ENCODE measurements around the gene CNDP1. TPM values are rescaled to one million over a fixed set of nuclear protein-coding genes. Genes with fewer than 3 reads are reported as not detected.
A peak's percentile ranks its signal among the peaks of the same experiment; 100 is the strongest.

The CNDP1 gene
- polyA plus RNA-seq, 3 donors from 2014 or later = not detected

DNA sequence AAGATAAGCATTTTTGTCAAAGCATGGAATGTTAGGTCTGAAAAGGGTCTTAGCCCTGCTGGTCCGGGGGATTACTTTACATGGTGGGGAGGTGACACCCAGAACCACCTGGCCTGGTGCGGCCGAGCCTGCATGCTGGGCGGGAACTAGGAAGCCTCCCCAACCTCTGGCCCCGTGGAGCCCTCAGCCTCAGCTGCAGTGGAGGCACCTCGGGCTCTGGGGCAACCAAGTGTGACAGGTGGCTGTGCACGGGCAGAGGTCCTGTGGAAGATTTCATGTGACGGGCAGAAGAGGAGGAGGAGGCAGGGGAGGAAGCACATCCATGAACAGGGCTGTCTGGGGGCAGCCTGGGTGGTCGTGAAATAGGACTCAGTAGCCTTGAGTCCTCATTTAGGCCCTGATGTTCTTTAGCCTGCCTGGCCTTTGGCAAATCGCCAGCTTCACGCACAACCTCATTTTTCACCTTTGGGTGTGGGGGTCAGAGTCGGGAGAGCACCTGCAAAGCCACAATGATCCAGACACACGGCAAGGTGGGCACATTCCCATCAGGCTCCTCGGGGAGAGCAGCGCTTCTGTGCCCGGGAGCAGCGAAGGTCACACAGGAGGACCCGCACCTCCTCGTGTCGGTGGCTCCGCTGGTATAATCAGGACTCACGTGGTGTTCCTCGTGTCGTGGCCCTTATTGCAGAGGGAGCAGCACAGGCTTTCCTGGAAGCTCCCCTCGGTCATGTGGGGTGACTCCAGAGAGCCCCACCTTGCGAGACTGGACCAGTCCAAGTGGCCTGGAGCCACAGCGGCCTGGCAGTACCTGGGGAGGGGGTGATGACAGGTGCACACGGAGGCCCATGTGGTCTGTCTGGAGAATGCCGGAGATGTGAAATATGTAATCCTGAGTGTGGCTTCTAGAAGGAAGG, 24.2 kb upstream of the CNDP1 start:
- no peak overlapping the region for H3K4me3 Mint-ChIP-seq
- peaks cover 14 to 54% (median 20%) of the 10 kb centered on the region in 3 donors for H3K36me3 Mint-ChIP-seq
- H3K27ac Mint-ChIP-seq = no peak overlapping the region
- peaks cover 12 to 14% of the 10 kb centered on the region in 2 donors for H3K4me1 Mint-ChIP-seq
- DNase-seq = no peak
- peaks cover 2 to 3% (median 2%) of the 10 kb centered on the region in 3 donors for H3K27me3 Mint-ChIP-seq (ENCODE audit: low read depth in 3 of 3)
- H3K9me3 Mint-ChIP-seq = no peaks in the 10 kb centered on the region

- H3K9me3 Mint-ChIP-seq = no peaks in the 10 kb centered on the region
- no peak for DNase-seq
- H3K36me3 Mint-ChIP-seq = peaks cover 14 to 51% (median 20%) of the 10 kb centered on the region in 3 donors
- H3K27me3 Mint-ChIP-seq (ENCODE audit: low read depth in 3 of 3) = peaks cover 2 to 3% (median 2%) of the 10 kb centered on the region in 3 donors
- no peak overlapping the region for H3K27ac Mint-ChIP-seq
- H3K4me3 Mint-ChIP-seq = no peak overlapping the region
- H3K4me1 Mint-ChIP-seq = peaks cover 12% of the 10 kb centered on the region in 2 donors
These were observed 23.6 kb upstream of the CNDP1 start for GRCh38 chr18:74510770-74511095.

DNA sequence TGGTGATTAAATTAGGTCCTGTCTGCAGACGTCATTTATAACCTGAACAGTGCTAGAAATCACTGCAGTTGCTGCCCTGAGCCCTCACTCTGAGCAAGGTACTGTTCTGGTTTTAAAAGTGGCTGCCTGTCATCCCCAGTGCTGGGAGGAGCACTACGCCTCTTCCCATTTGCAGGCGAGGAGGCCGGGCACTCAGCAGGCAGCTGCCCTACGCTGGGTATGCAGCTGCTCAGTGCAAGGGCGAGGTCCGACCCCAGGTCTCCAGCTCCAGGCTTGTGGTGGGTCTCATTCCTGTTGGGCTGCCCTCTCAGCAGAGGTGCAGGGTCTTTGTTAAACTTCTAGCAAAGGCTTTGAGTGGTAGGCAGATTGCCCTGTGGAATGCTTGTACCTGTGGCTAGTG, 22.5 kb upstream of the CNDP1 start:
- no peaks in the 10 kb centered on the region for H3K9me3 Mint-ChIP-seq
- H3K36me3 Mint-ChIP-seq = peaks cover 11 to 45% (median 17%) of the 10 kb centered on the region in 3 donors
- H3K27me3 Mint-ChIP-seq (ENCODE audit: low read depth in 3 of 3) = peaks cover 2 to 3% (median 2%) of the 10 kb centered on the region in 3 donors
- H3K4me3 Mint-ChIP-seq = no peak overlapping the region
- DNase-seq = no peak
- peaks cover 8 to 10% of the 10 kb centered on the region in 2 donors for H3K4me1 Mint-ChIP-seq
- no peak overlapping the region for H3K27ac Mint-ChIP-seq

- Mint-ChIP-seq H3K9me3 (no peaks in the 10 kb centered on the region), H3K36me3 (peaks cover 6 to 40% (median 14%) of the 10 kb centered on the region in 3 donors), H3K27ac (peak overlapping the region in 1 of 6 donors; percentile 13), H3K4me1 (peaks cover 2 to 6% of the 10 kb centered on the region in 2 donors), H3K27me3 (ENCODE audit: low read depth in 3 of 3) (peaks cover 2 to 3% (median 2%) of the 10 kb centered on the region in 3 donors), H3K4me3 (no peak overlapping the region)
- no peak for DNase-seq
These were observed 21.8 kb upstream of the CNDP1 start for GRCh38 chr18:74512321-74513053.

DNA sequence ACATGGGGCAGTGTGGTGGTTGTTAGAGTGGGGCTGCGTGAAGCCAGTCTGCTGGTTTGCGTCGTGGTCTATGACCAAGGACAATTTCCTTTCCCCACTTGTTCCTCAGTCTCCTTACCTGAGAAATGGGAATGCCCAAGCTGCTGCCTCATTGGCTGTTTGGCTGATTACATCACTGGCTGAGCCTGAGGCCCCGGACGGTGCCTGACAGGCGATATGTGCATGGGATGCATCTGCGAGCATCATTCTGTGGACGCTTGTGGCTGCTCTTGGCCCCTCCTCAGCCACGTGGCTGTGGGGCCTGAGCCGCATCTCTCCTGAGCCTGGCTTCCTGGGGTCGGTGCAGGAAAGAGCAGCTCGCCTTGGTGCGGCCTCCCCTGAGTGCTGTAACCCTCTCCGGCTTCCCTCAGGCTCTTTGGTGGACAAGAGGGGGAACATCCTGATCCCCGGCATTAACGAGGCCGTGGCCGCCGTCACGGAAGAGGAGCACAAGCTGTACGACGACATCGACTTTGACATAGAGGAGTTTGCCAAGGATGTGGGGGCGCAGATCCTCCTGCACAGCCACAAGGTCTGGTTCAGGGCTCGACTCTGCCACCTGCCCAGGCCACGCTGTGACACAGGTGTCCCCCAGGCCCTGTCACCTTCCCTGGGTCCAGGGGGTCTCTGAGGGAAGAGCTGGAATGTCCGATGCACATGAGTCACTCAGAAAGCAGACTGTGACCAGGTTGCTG, 21.0 kb upstream of the CNDP1 start:
- Mint-ChIP-seq H3K4me3 (no peak overlapping the region), H3K36me3 (peaks cover 6 to 37% (median 14%) of the 10 kb centered on the region in 3 donors), H3K9me3 (no peaks in the 10 kb centered on the region), H3K4me1 (peaks cover 0 to 3% of the 10 kb centered on the region in 2 donors), H3K27me3 (ENCODE audit: low read depth in 3 of 3) (peaks cover 2 to 3% (median 2%) of the 10 kb centered on the region in 3 donors), H3K27ac (no peak overlapping the region)
- DNase-seq = no peak

GRCh38 chr18:74513883-74514205, 20.5 kb upstream of the CNDP1 start:
- H3K36me3 Mint-ChIP-seq = peaks cover 6 to 37% (median 17%) of the 10 kb centered on the region in 3 donors
- peaks cover 0 to 3% of the 10 kb centered on the region in 2 donors for H3K4me1 Mint-ChIP-seq
- H3K27ac Mint-ChIP-seq = no peak overlapping the region
- H3K27me3 Mint-ChIP-seq (ENCODE audit: low read depth in 3 of 3) = peaks cover 2 to 3% (median 2%) of the 10 kb centered on the region in 3 donors
- no peaks in the 10 kb centered on the region for H3K9me3 Mint-ChIP-seq
- no peak overlapping the region for H3K4me3 Mint-ChIP-seq
- DNase-seq = no peak

DNA sequence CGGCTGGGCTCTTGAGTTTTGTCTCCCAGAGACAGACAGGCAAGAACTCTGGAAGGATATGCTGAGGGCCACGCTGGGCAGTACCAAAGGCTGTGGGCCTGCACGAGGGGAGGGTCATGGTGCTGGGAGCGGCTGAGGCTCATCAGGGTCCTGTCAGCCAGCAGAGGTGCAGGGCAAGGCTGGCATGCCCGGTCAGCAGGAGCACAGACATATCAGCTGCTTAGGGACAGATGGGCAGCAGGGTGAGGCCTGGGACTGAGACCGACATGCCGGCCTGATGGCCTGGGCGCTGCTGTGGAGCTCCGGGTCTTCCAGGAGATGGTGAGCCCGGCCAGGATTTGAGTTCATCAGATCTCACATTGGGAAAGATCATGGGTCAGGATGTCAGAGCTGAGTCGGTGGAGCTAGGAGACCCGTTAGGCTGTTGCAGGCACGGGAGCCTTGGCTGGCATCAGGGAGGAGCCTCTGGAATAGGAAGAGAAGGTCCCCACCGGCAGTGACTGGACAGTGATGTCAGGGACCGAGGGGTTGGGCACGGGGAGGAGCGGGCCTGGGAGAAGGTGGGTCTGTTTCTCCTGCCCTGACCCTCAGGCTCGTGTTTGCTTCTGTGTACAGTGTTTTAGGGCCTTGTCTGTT, 19.3 kb upstream of the CNDP1 start:
- DNase-seq = no peak
- Mint-ChIP-seq H3K36me3 (peaks cover 7 to 42% (median 14%) of the 10 kb centered on the region in 3 donors), H3K27ac (peak overlapping the region in 2 of 6 donors; percentile 4 to 6), H3K9me3 (no peaks in the 10 kb centered on the region), H3K4me1 (peaks cover 0 to 3% of the 10 kb centered on the region in 2 donors), H3K27me3 (ENCODE audit: low read depth in 3 of 3) (peaks cover 2 to 4% (median 3%) of the 10 kb centered on the region in 3 donors), H3K4me3 (no peak overlapping the region)

- no peak for DNase-seq
- Mint-ChIP-seq H3K4me1 (peaks cover 0 to 3% of the 10 kb centered on the region in 2 donors), H3K4me3 (no peak overlapping the region), H3K36me3 (peaks cover 12 to 44% (median 13%) of the 10 kb centered on the region in 3 donors), H3K27ac (no peak overlapping the region), H3K9me3 (no peaks in the 10 kb centered on the region), H3K27me3 (ENCODE audit: low read depth in 3 of 3) (peaks cover 2 to 4% (median 3%) of the 10 kb centered on the region in 3 donors)
These were observed 18.6 kb upstream of the CNDP1 start for GRCh38 chr18:74515620-74516231.

DNA sequence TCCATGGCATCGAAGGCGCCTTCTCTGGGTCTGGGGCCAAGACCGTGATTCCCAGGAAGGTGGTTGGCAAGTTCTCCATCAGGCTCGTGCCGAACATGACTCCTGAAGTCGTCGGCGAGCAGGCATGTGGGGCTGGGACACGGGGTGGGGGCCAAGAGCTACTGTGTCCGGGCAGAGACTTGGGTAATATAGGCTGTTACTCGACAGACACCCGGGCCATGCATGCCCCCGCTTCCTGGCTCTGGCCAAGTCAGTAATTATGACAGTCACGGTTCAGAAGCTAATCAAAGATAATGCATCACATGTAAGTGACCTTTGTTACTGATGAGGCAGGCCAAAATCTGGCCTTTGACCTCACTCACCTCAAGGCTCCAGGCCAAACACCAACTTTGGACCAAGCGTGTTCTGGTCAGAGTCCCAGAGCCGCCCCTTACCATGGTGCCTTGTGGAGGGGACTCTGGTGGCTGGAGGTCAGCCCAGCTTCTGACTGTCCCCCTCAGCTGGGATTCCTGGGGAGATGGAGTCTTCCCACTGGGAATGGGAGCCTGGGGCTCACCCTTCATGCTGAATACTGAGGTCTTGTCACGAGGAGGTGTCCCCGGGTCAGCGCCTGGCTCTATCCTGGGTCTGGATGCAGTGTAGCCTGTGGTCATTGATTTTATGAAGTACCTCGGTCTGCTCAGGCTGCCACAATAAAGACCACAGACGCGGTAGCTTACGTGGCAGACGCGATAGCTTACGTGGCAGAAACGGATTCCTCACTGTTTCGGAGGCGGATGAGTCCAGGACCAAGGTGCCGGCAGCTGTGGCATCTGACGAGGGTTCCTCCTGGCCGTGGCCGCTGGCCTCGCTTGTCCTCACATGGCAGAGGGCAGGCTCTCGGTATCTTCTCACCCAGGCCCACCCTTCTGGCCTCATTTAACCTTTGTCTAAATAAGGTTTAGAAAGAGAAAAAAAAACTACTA, 17.7 kb upstream of the CNDP1 start:
- no peak overlapping the region for H3K27ac Mint-ChIP-seq
- no peaks in the 10 kb centered on the region for H3K9me3 Mint-ChIP-seq

GRCh38 chr18:74517236-74517630, 17.1 kb upstream of the CNDP1 start:
- H3K36me3 Mint-ChIP-seq = peaks cover 18 to 46% (median 27%) of the 10 kb centered on the region in 3 donors
- H3K4me1 Mint-ChIP-seq = peaks cover 0 to 3% of the 10 kb centered on the region in 2 donors
- H3K27ac Mint-ChIP-seq = no peak overlapping the region

More for the DNA sequence above, 17.7 kb upstream of the CNDP1 start:
- peaks cover 18 to 44% (median 20%) of the 10 kb centered on the region in 3 donors for H3K36me3 Mint-ChIP-seq
- peaks cover 0 to 3% of the 10 kb centered on the region in 2 donors for H3K4me1 Mint-ChIP-seq
- DNase-seq = no peak
- no peak overlapping the region for H3K4me3 Mint-ChIP-seq
- H3K27me3 Mint-ChIP-seq (ENCODE audit: low read depth in 3 of 3) = peaks cover 2 to 4% (median 3%) of the 10 kb centered on the region in 3 donors

DNA sequence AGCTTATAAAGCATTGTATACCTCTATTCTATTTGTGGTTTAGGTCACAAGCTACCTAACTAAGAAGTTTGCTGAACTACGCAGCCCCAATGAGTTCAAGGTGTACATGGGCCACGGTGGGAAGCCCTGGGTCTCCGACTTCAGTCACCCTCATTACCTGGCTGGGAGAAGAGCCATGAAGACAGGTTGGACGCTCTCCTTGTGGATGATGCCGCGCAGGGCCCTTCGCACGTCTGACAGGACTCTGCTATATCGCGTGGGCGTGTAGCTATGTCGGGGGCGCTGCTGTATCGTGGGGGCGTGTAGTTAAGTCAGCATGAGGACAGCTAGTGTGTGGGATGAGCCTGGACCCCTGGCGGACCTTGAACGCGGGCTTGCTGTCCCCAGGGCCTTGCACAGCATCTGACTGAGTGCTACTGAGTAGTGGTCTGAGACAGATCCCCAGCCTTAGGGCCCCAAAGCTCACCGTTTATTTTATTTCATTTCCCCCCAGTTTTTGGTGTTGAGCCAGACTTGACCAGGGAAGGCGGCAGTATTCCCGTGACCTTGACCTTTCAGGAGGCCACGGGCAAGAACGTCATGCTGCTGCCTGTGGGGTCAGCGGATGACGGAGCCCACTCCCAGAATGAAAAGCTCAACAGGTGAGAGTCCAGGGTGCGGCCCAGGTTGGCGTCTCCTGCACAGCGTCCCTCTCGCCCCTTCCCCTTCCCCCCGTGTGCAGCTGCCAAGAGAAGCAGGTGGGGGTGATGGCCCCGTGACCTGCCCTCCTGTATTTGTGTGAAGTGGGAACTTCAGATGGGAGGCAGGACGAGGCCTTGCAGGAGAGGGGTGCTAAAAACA, 15.6 kb upstream of the CNDP1 start:
- peak overlapping the region in 1 of 6 donors; percentile 34 for H3K27ac Mint-ChIP-seq
- peaks cover 0 to 3% of the 10 kb centered on the region in 2 donors for H3K4me1 Mint-ChIP-seq
- H3K9me3 Mint-ChIP-seq = no peaks in the 10 kb centered on the region
- no peak for DNase-seq
- no peak overlapping the region for H3K4me3 Mint-ChIP-seq
- H3K27me3 Mint-ChIP-seq (ENCODE audit: low read depth in 3 of 3) = peaks cover 2 to 3% (median 2%) of the 10 kb centered on the region in 3 donors
- peaks cover 10 to 39% (median 21%) of the 10 kb centered on the region in 3 donors for H3K36me3 Mint-ChIP-seq

More at GRCh38 chr18:74517236-74517630, 17.1 kb upstream of the CNDP1 start:
- H3K27me3 Mint-ChIP-seq (ENCODE audit: low read depth in 3 of 3) = peaks cover 2 to 4% (median 3%) of the 10 kb centered on the region in 3 donors
- no peak for DNase-seq
- no peaks in the 10 kb centered on the region for H3K9me3 Mint-ChIP-seq
- H3K4me3 Mint-ChIP-seq = no peak overlapping the region

Data from immature natural killer cell (primary cell).